Thoracic aorta (tissue), 2 donors: ENCODE results near the gene ZC3H18. TPM values are rescaled to one million over a fixed set of nuclear protein-coding genes. Genes with fewer than 3 reads are reported as not detected.
A peak's percentile ranks its signal among the peaks of the same experiment; 100 is the strongest.

Source experiments
- ATAC-seq: fragments of 150-250 bp; one replicate; pipeline ENCODE4 v1.8.0; 2017; ENCODE audit warnings: low read depth; ENCODE audit not compliant: insufficient number of reproducible peaks, low FRiP score
- DNase-seq: peaks from one replicate; pipeline ENCODE4 v3.0.0-alpha.2; 2020; ENCODE audit warnings: low spot score
- H3K27ac ChIP-seq, 2 donors: fragments of 200-600 bp; sonication (generic); 1 replicate in 1 of 2; 2 replicates in 1 of 2; pipeline ENCODE4 v1.5.1; 2016; ENCODE audit warnings: mild to moderate bottlenecking in 2 of 2, moderate library complexity in 2 of 2
- H3K27me3 ChIP-seq: fragments of 200-600 bp; sonication (generic); replicated peaks from 2 replicates; pipeline ENCODE4 v1.6.0; 2016; ENCODE audit warnings: mild to moderate bottlenecking; ENCODE audit not compliant: insufficient read depth
- H3K36me3 ChIP-seq: fragments of 200-600 bp; sonication (generic); one replicate; pipeline ENCODE4 v1.5.1; 2016
- H3K4me1 ChIP-seq, 2 donors: fragments of 200-600 bp; sonication (generic); 1 replicate in 1 of 2; 2 replicates in 1 of 2; pipeline versions ENCODE4 v1.5.1 to v1.6.0; 2016; ENCODE audit warnings: low read depth in 2 of 2, mild to moderate bottlenecking in 1 of 2; ENCODE audit not compliant: control insufficient read depth in 1 of 2
- H3K4me3 ChIP-seq: fragments of 200-600 bp; sonication (generic); 2 replicates; pipeline ENCODE4 v1.5.1; 2016; ENCODE audit warnings: mild to moderate bottlenecking
- H3K9me3 ChIP-seq: fragments of 200-600 bp; sonication (generic); 2 replicates; pipeline ENCODE4 v1.5.1; 2016
- CTCF ChIP-seq: fragments of 200-600 bp; sonication (generic); IDR thresholded peaks from one replicate; pipeline ENCODE4 v1.5.1; 2019; ENCODE audit warnings: antibody characterized with exemption
- total RNA-seq, 2 donors: library from RNA; depleted of rRNA; stranded (reverse); fragments of >200 nt; gene quantifications; one replicate each; pipeline versions ENCODE4 v1.1.0 to v1.2.3, GENCODE V29; 2016

The ZC3H18 gene
- total RNA-seq, 2 donors from 2014 or later: 21.8 to 30.3 TPM

- Histone ChIP-seq H3K4me3 (no peak overlapping the region), H3K27ac (no peak overlapping the region), H3K36me3 (no peaks in the 10 kb centered on the region), H3K27me3 (no peaks in the 10 kb centered on the region), H3K9me3 (no peaks in the 10 kb centered on the region), H3K4me1 (no peaks in the 10 kb centered on the region)
- no peak for DNase-seq
- no peak for ATAC-seq
- TF ChIP-seq CTCF: no peak
These were observed 43.4 kb upstream of the ZC3H18 start for GRCh38 chr16:88526906-88527185.

GRCh38 chr16:88527186-88527936 lies 42.8 kb upstream of the ZC3H18 start:
- Histone ChIP-seq H3K36me3 (no peaks in the 10 kb centered on the region), H3K4me3 (no peak overlapping the region), H3K27me3 (no peaks in the 10 kb centered on the region), H3K4me1 (no peaks in the 10 kb centered on the region), H3K9me3 (no peaks in the 10 kb centered on the region), H3K27ac (no peak overlapping the region)
- no peak for DNase-seq
- ATAC-seq: no peak
- TF ChIP-seq CTCF: peak; percentile 73

- TF ChIP-seq CTCF: no peak
- Histone ChIP-seq H3K27ac (no peak overlapping the region), H3K9me3 (no peaks in the 10 kb centered on the region), H3K4me1 (no peaks in the 10 kb centered on the region), H3K4me3 (no peak overlapping the region), H3K36me3 (no peaks in the 10 kb centered on the region), H3K27me3 (no peaks in the 10 kb centered on the region)
- no peak for ATAC-seq
- no peak for DNase-seq
These were observed 42.1 kb upstream of the ZC3H18 start for GRCh38 chr16:88527937-88528743.

- ATAC-seq (no peak), DNase-seq (no peak)
- no peak overlapping the region for H3K27ac ChIP-seq
- no peaks in the 10 kb centered on the region for H3K27me3 ChIP-seq
- H3K36me3 ChIP-seq: no peaks in the 10 kb centered on the region
- H3K9me3 ChIP-seq: no peaks in the 10 kb centered on the region
- no peaks in the 10 kb centered on the region for H3K4me1 ChIP-seq
- no peak for TF ChIP-seq CTCF
- H3K4me3 ChIP-seq: no peak overlapping the region
These were observed 41.3 kb upstream of the ZC3H18 start for GRCh38 chr16:88528902-88529318.

- no peak for DNase-seq
- TF ChIP-seq CTCF: no peak
- no peaks in the 10 kb centered on the region for H3K36me3 ChIP-seq
These were observed 40.6 kb upstream of the ZC3H18 start for GRCh38 chr16:88529596-88529995.

More at GRCh38 chr16:88529596-88529995, 40.6 kb upstream of the ZC3H18 start:
- Histone ChIP-seq H3K27me3 (no peaks in the 10 kb centered on the region), H3K4me1 (no peaks in the 10 kb centered on the region), H3K4me3 (no peak overlapping the region), H3K9me3 (no peaks in the 10 kb centered on the region), H3K27ac (no peak overlapping the region)
- ATAC-seq: no peak
